Activated CD4-positive, alpha-beta T cell treated with anti-CD3 and anti-CD28 coated beads for 4 hours (primary cell): ENCODE measurements around the gene KRT85.
"Not testable (repeated sequence)": the region's sequence is repeated elsewhere in the genome, so short reads cannot be mapped to it uniquely, and the experiment has no call there.

Source experiments
- DNase-seq, 2 donors: peaks; one replicate each; pipeline ENCODE4 v3.0.0-alpha.2; 2020

KRT85 gene

DNA sequence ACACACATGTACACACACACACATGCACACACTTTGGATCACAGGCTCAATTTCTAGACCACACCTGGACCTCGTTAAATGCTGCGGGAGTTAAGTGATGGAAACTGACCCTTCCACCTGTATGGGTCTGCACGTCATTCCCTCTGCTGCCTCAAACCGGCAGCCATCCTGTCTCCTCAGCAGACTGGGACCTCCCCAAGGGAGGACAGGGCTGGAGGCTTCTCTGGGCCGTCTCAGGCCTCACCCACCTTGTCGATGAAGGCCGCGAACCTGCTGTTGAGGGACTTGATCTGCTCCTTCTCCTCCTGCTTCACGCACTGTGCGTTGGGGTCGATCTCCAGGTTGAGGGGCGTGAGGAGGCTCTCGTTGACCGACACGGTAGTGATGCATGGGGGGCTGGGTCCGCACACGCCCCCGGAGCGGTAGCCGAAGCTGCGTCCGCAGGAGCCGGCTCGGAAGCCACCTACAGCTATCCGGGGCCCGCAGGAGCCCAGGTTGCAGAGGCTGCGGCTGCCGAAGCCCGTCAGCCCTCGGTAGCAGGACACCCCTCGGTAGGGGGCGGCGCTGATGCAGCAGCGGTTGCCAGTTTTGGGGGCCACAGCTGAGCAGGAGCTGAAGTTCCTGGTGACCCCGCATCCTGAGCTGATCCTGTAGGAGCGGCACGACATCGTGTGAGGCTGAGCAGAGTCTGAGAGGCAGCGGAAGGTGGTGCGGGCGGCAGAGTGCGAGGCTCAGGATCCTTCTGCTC lies at the start of gene KRT85:
Gene KRT85, minus strand, starts transcription at position 744 of the 748 bp plus-strand sequence. Its CDS starts 76 bp downstream, at position 668.
- DNase-seq = no peak

DNA sequence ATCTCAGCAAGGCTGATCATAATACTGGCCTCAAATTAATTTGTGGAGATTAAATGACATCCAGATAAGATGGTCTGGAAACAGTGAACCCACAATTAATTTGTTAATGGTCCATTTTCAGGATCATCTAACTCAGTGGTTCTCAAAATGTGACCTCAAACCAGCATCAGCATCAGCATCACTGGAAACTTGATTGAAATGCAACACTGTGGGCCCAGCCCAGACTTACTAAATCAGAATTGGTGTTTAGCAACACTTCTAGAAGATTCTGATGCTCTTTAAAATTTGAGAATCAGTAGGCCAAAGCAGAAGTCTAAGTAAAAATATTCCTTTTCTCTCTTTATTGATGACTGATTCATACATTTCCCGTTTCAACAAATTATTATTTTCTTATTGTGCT lies 49.5 kb upstream of the KRT85 start:
- DNase-seq = no peak

DNA sequence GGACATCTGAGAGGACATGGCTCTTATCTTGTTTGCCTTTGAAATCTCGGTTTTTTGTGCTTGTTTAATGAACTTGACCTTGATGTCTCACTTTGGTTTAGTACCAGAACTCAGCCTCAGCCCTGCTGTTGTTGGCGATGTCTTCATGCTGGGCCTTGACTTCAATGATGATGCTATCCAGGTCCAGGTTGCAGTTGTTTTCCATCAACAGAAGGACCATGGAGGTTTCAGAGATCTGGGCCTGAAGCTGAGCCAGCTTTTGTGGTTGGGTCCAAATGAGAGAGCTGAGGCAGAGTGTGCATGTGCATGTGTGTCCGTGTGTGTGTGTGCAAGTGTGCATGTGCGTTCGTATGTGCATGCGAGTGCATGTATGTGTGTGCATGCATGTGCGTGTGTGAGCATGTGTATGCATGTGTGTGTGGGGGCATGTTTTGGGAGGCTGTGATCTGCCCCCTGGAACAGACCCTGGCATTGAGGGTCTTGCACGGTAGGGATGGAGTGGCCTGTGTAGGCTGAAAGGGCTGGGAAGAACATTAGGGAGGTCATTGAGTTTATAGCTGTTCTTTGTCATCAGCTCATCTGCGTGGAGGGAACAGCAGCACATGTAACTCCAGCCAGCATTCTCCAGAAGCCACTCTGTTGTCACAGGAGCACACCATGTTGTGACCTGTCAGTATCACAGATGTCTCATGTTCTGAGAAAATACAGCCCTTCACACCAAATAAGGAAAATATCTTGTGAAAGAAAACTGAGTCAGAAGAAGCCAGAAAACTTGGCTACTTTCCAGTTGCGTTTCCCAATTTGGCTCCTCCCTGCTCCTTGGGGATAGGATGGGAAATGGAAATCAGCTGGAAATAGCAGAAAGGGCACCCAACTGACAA lies 48.8 kb upstream of the KRT85 start:
- DNase-seq = no peak

DNA sequence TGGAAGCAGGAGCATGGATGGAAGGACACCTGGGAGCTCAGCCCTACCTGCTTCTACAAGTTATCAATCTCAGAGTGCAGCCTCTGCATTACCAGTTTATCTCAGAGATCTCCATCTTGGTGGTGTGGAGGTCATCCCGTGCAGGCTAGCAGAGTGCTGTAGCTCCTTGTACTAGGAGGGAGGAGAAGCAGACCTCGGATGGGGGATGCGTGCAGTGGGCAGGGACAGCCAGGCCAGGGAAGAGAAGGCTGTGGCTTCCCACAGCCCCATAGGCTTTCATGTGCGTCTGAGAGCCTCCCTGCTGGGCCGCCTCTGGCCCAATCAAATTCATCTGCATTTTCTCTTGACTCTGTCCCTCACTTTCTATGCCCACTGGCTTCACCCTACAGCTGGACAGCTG lies 47.7 kb upstream of the KRT85 start:
- DNase-seq = no peak

DNA sequence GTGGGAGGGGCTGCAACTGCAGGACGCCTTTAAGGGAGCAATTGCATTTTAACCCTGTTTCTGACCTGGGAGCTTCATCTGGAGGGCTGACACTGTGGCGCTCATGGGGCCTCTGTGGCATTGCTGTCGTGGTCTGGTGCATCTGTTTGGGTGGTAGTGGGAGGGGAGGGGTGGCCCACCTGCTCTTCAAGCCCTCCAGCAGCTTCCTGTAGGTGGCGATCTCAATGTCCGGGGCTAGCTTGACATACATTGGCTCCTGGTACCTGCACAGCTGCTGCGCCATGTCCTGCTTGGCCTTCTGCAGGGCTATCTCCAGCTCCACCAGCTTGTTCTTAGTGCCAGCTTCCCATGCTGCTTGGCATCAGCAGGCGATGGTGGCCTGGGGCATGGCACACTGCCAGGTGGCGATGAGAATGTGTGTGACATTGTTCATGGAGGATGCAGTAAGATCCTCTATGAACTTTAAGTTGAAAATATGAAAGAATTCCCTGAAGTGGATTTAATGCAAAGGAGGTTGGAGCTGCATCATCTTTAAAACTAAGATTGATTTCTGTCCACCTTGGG lies 46.6 kb upstream of the KRT85 start:
- no peak for DNase-seq

DNA sequence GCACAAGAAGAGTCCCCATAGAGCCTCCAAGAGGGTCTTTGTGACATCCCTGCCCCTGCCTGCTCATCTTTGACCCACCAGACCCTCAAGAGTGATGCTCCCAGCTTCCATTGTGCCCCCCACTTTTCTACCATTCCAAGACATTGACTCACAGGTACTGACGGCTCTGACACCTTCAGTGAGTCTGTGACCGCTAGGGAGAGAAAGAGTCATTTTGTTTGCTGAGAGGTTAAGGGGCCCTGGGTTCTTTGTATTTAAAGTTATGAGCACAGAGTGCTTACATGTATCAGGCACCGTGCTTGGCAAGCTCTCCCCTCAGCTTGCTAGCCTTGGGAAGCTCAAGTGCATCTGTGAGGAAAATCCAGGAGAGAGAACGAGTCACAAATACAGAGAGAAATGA lies 45.9 kb upstream of the KRT85 start:
- DNase-seq = no peak

DNA sequence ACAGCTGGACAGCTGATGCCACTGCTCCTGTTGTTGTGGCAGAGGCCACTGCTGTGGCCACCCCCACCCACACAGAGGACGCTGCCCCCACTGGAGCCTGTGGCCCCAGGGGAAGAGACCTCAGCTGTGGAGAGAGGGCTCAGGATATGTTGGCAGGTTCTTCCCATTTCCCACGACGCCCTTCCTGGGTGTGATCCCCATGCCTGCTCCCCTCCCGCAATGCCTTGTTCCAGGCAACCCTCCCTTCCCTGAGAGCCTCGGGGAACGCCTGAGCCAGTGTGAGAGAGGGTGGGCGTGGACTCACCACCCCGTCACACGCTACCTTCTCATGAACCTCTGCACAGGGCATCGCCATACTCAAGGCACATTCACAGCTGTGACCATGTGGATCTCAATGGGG lies 44.5 kb upstream of the KRT85 start:
- DNase-seq = no peak

DNA sequence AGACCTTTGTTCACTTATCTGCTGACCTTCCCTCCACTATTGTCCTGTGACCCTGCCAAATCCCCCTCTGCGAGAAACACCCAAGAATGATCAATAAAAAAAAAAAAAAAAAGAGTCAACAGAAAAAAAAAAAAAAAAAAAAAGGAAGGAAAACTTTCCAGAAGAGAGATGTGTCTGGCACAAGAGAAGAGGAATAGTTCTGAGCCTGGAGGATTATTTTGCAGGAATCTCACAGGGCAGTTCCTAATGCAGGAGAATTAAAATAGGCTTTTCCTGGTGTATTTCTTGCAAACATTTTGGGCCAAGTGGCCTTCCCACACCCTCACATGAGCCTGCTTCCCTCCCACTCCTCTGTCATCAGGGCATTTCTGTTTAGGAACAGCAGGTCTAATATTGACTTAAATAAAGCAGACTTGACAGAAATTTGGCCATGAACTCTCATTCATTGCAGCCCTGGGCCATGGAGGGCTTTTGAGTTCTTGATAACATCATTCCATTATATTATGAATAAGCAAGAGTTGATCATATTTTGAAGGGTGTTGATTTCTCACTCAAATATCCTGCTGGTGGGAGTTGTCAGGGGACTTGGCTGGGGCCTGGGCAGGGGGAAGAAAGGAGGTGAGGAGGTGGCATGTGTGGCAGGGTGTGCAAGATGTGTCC lies 43.4 kb upstream of the KRT85 start:
- not testable (repeated sequence) for DNase-seq

DNA sequence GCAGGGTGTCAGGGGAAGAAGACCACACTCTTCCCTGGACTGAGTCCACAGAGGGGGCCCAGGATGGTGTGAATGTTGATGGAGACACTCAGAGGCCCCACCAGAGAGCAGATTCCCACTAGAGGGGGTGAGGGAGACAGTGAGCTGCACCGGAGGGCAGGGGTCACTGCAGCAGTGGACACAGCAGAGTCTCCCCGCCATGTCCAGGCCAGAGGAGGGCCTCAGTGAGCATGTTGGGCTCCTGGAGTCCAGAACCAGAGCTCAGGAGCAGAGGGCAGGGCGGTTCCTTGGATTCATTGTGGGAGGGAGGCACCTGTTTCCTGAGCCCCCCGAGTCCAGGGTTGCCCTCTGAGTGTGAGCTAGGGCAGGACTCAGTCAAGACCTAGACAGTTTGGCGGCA lies 40.6 kb upstream of the KRT85 start:
- no peak for DNase-seq

DNA sequence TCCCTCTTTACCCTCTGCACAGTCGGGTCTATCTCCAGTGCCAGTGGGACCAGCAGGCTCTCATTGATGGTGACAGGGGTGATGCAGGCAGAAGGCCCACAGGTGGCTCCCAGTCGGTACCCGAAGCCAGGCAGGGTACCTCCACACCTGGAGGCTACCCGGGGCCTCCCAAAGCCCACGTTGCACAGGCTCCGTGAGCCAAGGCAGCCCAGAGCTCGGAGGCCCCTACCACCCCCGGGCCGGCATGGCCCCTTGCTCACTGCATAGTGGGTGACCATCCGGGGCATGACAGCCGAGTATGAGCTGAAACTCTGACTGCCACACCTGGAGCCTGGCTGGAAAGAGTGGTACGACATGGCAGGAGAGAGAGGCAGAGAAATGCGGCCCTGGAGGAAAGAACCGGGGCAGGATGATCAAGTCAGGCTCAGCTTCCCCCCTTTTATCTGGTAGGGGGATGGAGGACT lies 38.7 kb upstream of the KRT85 start, which contains the start of gene KRT82:
Gene KRT82, minus strand, starts transcription at position 414 of the 464 bp plus-strand sequence. Its CDS starts 58 bp downstream, at position 356.
- DNase-seq = no peak

DNA sequence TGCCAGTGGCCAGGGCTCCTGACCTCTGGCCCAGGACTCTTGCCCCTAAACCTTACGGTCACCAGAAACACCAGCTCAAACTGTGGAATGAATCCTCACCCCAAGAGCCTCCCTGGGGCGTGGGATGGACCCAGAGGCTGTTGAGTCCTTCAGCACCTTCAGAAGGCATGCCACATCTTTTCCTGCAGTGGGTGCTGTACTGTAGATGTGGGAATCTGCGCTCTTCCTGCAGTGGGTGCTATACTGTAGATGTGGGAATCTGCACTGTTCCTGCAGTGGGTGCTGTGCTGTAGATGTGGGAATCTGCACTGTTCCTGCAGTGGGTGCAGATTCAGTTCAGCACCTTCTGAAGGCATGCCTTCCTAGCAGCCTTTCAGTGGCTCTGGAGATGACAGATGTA lies 37.7 kb upstream of the KRT85 start:
- no peak for DNase-seq

DNA sequence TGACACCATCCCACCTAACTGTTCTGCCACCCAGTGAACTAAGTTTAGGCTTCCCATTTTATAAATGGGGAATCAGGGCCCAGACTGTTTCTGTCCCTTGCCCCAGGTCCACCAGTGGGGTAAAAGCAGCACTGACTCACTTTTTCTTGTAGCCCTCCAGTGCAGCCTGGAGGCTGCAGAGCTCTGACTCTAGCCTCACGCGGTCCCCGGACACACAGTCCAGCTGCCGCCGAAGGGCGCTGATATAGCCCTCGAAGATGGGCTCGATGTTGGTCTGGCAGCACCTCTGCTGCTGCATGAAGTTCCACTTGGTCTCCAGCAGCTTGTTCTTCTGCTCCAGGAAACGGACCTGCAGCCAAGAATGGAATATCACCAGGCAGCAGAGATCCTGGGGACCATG lies 36.3 kb upstream of the KRT85 start:
- no peak for DNase-seq

DNA sequence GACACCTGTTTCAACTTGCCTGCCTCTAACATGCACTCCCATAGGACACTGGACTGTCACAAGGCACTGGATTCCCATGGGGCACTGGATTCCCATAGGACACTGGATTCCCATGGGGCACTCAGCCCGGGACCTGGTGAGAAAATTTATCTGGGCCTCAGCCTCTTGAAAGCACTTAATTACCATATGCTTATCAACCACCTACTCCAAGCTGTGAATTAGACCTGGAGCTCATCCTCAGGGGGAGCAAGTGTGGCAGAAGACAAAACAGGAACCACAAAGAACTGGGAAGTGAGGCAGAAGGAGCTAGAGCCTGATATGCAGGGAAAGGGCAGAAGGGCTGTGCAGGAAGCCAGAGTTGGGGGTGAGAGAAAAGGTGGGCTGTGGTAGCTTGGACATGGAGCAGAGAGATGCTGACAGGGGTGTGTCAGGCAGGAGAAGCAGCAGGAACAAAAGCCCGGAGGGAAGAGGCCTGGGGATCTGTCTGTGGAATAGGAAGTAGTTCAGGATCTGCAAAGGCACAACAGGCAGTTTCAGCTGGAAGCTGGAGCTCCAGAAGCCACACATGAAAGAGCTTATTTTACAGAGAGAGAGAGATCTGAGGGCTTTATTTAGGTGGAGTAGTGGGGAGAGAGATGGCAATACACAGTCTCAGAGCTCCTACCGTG lies 35.7 kb upstream of the KRT85 start:
- no peak for DNase-seq

DNA sequence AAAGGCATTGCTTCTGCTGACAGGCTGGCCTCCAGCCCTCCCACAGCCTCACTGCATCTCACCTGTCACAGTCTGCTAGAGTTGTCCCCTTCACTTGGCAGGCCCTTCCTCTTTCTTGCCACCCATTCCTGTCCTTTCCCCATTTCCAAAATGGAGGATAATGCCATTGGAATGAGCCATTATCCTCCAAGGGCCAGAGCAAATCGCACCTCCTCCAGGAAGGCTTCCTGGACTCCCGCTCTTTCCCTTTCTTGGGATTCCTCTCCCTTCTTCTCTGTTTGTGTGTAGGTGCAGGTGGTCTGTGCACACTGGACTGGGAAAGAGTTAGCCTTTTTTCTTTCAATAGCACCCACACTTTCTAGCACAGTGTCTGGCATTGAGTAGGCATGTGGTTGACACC lies 35.1 kb upstream of the KRT85 start:
- no peak for DNase-seq

DNA sequence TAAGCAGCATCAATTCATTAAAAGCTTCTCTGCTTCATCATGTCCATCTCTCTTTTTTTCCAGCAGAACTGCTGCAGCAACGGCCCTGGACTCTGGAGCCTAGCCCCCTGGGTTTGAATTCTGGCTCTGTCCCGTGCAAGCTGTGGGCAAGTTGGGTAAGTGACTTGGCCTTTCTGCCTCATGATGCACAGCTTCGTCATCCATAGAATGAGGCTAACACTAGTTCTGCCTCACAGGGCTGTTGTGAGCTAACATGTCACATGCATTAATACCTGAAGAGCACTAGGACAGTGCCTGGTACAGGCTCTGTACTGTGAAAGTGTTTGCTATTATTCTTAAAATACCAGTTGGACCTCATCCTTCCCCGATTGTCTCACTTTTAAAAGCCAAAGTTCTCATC lies 34.6 kb upstream of the KRT85 start:
- no peak for DNase-seq

DNA sequence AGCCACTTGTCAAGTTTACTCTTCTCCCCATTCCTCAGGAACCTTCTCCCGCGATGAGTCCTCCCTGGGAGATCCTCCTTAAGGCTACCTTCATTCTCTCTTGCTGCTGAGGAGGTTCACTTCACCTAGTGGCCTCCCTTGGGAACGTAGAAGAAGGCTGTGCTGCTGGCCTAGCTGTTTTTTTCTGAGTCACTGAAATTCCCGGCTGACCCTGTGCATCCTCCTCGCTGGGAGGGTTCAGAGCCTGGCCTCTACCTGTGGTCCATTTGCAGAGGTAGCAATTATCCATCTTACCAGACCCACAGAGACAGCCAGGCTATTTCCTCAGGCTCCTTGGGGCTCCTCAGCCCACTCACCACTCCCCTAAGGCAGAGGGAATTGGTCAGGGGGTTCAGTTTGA lies 34.2 kb upstream of the KRT85 start:
- DNase-seq = no peak

DNA sequence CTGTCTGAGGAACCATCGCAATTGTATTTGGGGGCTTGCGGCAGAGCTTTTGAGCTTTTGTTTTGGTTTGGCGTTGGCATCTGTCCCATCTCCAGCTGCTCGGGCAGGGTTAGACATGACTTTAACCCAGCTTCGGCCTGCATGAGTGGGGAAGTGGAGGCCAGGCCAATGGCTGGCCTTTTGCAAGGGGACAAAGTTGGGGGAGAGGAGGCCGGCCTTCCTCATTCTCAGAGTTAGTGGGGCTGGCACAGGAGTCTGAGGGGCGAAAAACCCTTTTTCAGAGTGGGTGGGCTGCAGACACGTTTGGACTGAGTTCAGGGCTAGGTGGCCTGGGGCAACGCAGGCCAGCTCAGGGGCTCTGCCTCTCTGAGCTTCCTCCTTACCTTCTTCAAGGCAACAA lies 33.6 kb upstream of the KRT85 start:
- no peak for DNase-seq

DNA sequence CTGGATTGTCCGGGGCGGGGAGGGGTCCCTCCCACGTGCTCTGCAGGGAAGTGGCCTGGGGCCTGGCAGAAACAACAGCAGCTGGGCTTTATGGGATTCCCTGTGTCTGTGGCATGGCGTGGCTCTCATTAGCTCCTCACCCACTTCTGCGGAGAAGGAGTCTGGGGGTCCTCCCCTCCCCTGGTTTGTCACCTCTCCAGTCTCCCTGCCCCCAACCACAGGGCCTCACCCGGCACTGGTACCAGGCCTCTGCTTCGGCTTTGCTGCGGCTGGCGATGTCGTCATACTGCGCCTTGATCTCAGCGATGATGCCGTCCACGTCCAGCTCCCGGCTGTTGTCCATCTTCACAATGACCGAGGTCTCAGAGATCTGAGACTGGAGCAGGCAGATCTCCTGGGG lies 32.5 kb upstream of the KRT85 start:
- DNase-seq = no peak

DNA sequence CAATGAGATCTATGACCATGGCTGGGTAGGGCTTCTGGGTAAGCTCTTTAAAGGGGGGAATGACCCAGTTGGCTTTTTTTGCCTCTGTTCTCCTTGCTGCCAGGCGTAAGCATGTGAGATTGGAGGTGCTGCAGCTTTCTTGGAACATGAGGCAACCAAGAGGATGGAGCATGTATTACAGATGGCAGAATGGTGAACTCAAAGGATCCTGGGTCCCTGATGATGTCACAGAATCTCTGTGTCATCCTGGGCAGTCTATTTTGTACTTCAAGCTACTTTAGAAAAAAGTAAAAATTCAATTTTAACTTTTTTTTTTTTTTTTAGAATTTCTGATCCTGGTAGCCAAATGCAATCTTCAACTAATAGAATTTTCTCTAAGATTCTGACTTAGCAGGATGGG lies 30.9 kb upstream of the KRT85 start:
- no peak for DNase-seq

DNA sequence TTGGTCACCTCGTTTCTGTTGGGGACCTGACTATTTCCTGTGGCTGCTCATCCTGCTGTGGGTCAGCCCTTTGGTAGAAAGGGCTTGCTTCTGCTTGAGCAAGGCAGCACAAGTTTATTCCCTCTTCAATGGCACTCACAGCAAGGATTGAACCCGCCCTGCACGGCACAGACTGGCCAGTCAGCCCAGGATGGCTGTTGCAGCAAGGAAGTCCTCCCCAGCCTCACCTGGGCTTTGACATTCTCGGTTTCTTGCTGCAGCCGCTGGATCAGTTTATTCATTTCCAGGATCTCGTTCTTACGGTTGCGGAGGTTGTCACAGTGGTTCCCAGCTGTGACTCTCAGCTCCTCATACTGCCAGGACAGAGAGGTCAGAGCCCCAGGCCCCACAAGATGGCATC lies 29.4 kb upstream of the KRT85 start:
- no peak for DNase-seq

DNA sequence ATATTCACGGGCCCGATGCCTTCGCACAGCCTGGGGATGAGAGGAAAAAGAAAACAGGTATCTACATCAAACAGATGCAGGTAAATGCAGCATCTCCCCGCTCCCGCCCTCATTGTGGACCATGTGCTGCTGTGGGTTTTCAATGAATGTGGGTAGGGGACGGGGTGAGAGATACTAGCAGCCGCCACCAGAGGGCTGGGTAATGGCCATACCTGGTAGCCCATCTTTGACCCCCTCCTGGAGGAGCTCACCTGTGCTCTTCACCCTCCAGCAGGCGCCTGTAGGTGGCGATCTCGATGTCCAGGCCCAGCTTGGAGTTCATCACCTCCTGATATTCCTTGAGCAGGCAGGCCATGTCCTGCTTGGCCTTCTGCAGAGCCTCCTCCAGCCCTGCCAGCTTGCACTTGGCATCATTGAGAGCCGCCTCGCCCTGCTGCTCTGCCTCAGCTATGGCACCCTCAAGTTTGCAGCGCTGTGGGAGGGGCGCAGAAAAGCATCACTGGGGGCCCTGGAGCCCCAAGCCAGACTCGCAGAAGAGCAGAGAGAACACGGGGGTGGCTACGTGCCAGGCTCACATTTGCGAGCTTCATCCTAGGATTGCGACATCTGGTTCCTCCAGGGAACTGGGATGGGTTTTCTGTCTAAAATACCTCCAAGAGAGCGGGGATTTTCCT lies 28.6 kb upstream of the KRT85 start:
- DNase-seq = no peak

DNA sequence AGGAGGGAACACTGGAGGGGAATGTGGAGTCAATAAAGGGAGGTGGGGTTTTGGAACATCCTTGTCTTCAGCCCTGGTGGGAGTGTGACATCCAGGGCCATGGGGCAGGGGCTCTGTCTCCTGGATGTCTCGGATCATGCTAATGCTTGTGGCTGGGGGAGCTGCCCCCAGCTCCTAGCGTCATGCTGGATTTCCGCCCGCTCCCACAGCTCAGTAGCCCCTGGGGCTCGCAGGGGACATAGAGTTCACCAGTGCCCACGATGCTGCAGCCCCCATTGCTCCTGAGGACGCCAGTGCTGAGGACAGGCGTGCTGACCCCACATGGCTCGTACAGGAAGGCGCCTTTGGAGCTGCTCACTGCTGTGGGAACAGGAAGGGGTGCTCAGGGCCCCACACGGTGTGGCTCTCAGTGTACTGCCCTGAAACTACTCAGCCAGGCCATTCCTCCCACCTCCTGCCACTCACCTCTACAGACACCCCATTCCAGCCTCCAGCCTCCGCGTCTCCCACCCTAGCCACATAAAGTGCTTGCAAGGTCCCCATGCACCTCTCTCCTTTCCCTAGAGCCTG lies 27.6 kb upstream of the KRT85 start:
- DNase-seq = no peak
